Stimulated activated CD4-positive, alpha-beta T cell treated with anti-CD3 and anti-CD28 coated beads, TNF-alpha, amount 100 ng/mL, for 48 hours (primary cell): ENCODE measurements around the gene MKLN1.
"Not testable (repeated sequence)": the region's sequence is repeated elsewhere in the genome, so short reads cannot be mapped to it uniquely, and the experiment has no call there.

ENCODE experiments used
- DNase-seq, 3 donors: peaks; one replicate each; pipeline ENCODE4 v3.0.0-alpha.2; 2020; ENCODE audit warnings: low read depth in 3 of 3

MKLN1 gene

GRCh38 chr7:131401194-131401593, 73.5 kb downstream of the MKLN1 start:
- no peak for DNase-seq

GRCh38 chr7:131403322-131403721, 75.6 kb downstream of the MKLN1 start:
- DNase-seq = no peak

GRCh38 chr7:131404226-131404911, 76.7 kb downstream of the MKLN1 start:
- no peak for DNase-seq

GRCh38 chr7:131409129-131409766, 81.6 kb downstream of the MKLN1 start:
- no peak for DNase-seq

GRCh38 chr7:131412031-131412430, 84.4 kb downstream of the MKLN1 start:
- DNase-seq = no peak

- DNase-seq = no peak
These were observed 86.0 kb downstream of the MKLN1 start for GRCh38 chr7:131413711-131414110.

- peak in 1 of 3 donors; percentile 4 for DNase-seq
These were observed 96.6 kb downstream of the MKLN1 start for GRCh38 chr7:131424219-131424822.

GRCh38 chr7:131425992-131426391, 98.3 kb downstream of the MKLN1 start:
- no peak for DNase-seq

- not testable (repeated sequence) for DNase-seq
These were observed 103.2 kb downstream of the MKLN1 start for GRCh38 chr7:131430826-131431225.

- DNase-seq = no peak
These were observed 103.6 kb downstream of the MKLN1 start for GRCh38 chr7:131431289-131431688.

GRCh38 chr7:131431756-131432155, 104.1 kb downstream of the MKLN1 start:
- DNase-seq = no peak

GRCh38 chr7:131436384-131436783, 108.7 kb downstream of the MKLN1 start:
- no peak for DNase-seq

GRCh38 chr7:131438969-131439368, 111.3 kb downstream of the MKLN1 start:
- DNase-seq = no peak

GRCh38 chr7:131443496-131443895, 115.8 kb downstream of the MKLN1 start:
- no peak for DNase-seq

- no peak for DNase-seq
These were observed 117.0 kb downstream of the MKLN1 start for GRCh38 chr7:131444683-131445082.

GRCh38 chr7:131449373-131449902, 121.8 kb downstream of the MKLN1 start:
- no peak for DNase-seq

GRCh38 chr7:131454498-131454897, 126.8 kb downstream of the MKLN1 start:
- DNase-seq = no peak

- no peak for DNase-seq
These were observed 127.3 kb downstream of the MKLN1 start for GRCh38 chr7:131455001-131455400.

GRCh38 chr7:131455546-131455945, 127.9 kb downstream of the MKLN1 start:
- no peak for DNase-seq

- DNase-seq = no peak
These were observed 128.7 kb downstream of the MKLN1 start for GRCh38 chr7:131456338-131456737.

- no peak for DNase-seq
These were observed 131.6 kb downstream of the MKLN1 start for GRCh38 chr7:131459256-131459655.

GRCh38 chr7:131462059-131462458, 134.4 kb downstream of the MKLN1 start:
- DNase-seq = no peak

GRCh38 chr7:131462715-131463114, 135.0 kb downstream of the MKLN1 start:
- not testable (repeated sequence) for DNase-seq
